Ascending aorta (tissue), 2 donors: ENCODE data around the gene SLC12A8. TPM values are rescaled to one million over a fixed set of nuclear protein-coding genes. Genes with fewer than 3 reads are reported as not detected.

Source experiments
- DNase-seq, 2 donors: peaks; one replicate each; pipeline ENCODE4 v3.0.0-alpha.2; 2019; ENCODE audit warnings: low spot score in 2 of 2
- H3K27ac ChIP-seq, 2 donors: fragments of 200-600 bp; sonication (generic); one replicate each; pipeline ENCODE4 v1.5.1; 2016 to 2017; ENCODE audit warnings: mild to moderate bottlenecking in 1 of 2
- H3K27me3 ChIP-seq: fragments of 200-600 bp; sonication (generic); one replicate; pipeline ENCODE4 v1.5.1; 2017
- H3K36me3 ChIP-seq, 2 donors: fragments of 200-600 bp; sonication (generic); one replicate each; pipeline ENCODE4 v1.5.1; 2016
- H3K4me1 ChIP-seq, 2 donors: fragments of 200-600 bp; sonication (generic); one replicate each; pipeline ENCODE4 v1.5.1; 2016 to 2017; ENCODE audit warnings: mild to moderate bottlenecking in 1 of 2
- H3K4me3 ChIP-seq, 2 donors: fragments of 200-600 bp; sonication (generic); one replicate each; pipeline ENCODE4 v1.5.1; 2016 to 2017; ENCODE audit warnings: mild to moderate bottlenecking in 1 of 2
- H3K9me3 ChIP-seq, 2 donors: fragments of 200-600 bp; sonication (generic); one replicate each; pipeline ENCODE4 v1.5.1; 2016
- intact Hi-C: fragments of 100-400 bp; cut with DNase I; formaldehyde crosslinking; loops from one replicate; pipeline ENCODE4 v1.15.1; 2023
- total RNA-seq: library from RNA; depleted of rRNA; stranded (reverse); fragments of >200 nt; gene quantifications from one replicate; pipeline ENCODE4 v1.1.0, GENCODE V29; 2016
- TF ChIP-seq, protein P1 (sequence below), 3 experiments: fragments of 200-600 bp in 2 of 3; fragments of 450-650 bp in 1 of 3; sonication (generic) in 2 of 3; IDR thresholded peaks; one replicate each; pipeline ENCODE4 v1.5.1; 2016 to 2019; ENCODE audit warnings: antibody characterized with exemption in 3 of 3, mild to moderate bottlenecking in 1 of 3, moderate library complexity in 1 of 3

SLC12A8 gene
- total RNA-seq, 1 donor from 2014 or later = not detected

DNA sequence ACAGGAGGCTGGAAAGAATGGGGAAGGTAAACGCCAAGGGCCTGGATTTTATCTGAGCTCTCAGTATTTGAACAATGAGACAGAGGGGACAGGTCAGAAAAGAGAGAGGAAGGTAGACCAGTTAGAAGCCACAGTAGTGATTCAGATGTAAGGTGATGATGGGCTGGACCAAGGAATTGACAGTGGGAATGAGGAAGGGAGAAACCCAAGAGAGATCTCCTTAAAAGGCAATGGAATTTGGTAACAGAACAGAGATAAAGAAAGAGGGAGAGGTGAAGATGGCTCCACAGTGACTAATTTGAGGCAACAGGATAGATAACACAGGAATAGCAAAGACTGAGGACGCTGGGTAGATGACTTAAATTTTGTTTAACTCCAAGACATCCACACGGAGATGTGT, 145.3 kb downstream of the SLC12A8 start:
- no peaks in the 10 kb centered on the region for H3K27me3 ChIP-seq
- no peaks in the 10 kb centered on the region for H3K36me3 ChIP-seq
- intact Hi-C loops = no loop called here
- no peak overlapping the region for H3K4me3 ChIP-seq
- H3K27ac ChIP-seq = no peak overlapping the region
- TF ChIP-seq, protein P1, sequence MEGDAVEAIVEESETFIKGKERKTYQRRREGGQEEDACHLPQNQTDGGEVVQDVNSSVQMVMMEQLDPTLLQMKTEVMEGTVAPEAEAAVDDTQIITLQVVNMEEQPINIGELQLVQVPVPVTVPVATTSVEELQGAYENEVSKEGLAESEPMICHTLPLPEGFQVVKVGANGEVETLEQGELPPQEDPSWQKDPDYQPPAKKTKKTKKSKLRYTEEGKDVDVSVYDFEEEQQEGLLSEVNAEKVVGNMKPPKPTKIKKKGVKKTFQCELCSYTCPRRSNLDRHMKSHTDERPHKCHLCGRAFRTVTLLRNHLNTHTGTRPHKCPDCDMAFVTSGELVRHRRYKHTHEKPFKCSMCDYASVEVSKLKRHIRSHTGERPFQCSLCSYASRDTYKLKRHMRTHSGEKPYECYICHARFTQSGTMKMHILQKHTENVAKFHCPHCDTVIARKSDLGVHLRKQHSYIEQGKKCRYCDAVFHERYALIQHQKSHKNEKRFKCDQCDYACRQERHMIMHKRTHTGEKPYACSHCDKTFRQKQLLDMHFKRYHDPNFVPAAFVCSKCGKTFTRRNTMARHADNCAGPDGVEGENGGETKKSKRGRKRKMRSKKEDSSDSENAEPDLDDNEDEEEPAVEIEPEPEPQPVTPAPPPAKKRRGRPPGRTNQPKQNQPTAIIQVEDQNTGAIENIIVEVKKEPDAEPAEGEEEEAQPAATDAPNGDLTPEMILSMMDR (IDR thresholded peaks at IDR 0.05) = no peak
- H3K9me3 ChIP-seq = no peaks in the 10 kb centered on the region
- DNase-seq = no peak
- peaks cover 10 to 12% of the 10 kb centered on the region in 2 donors for H3K4me1 ChIP-seq

DNA sequence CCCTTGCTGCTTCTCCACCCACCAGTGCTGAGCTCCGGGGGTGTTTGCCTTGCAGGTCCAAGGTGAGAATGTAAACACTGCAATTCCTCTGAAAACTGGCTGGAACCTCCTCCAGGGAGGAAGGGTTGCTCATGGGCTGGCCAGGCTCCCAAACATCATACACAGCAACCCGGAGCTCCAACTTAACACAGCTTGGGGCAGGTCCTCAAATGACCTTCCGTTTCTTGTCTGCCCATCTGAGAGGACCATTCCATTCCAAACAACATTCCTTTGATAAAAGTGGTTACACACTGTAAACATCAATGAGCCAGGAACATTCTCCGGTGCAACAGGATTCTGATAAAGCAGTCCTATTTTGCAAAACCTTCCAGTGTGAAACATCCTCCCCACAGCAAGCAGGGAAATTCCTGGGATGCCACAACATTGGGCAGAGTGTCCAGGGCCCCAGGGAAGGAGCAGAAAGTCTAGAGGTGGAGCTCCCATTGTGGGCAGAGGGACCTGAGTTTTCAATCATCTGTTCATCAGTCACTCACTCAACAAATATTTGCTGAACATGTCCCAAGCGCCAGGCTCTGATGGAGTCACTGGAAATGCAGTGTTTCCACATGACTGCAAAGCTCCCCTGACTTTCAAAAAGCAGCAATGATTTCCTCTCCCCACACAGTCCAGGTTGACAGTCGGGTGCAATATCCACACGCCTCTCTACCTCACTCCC, 149.5 kb downstream of the SLC12A8 start:
- peak in 1 of 2 donors; percentile 83 for DNase-seq
- intact Hi-C loops = loop anchor here (5.0 kb wide), 1 partner anchor 44 kb away; no protein-coding TSS in a partner anchor
- peaks cover 10 to 28% of the 10 kb centered on the region in 2 donors for H3K4me1 ChIP-seq

DNA sequence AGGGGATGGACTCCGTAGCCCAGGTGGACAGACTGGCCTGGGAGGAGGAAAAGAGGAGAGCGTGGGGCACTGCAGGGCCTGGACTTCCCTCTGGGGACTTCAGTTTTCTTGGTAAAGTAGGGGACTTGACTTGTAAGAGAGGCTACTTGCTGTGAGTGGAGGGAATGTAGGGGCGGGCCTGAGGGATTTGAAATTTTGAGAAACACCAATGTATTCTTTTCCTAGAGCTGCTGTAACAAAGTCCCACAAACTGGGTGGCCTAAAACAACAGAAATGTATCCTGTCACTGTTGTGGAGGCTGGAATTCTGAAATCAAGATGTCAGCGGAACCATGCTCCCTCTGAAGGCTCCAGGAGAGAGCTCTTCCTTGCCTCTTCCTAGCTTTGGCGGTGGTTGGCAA, 150.9 kb downstream of the SLC12A8 start:
- Histone ChIP-seq H3K27me3 (no peaks in the 10 kb centered on the region), H3K36me3 (no peaks in the 10 kb centered on the region), H3K9me3 (no peaks in the 10 kb centered on the region), H3K27ac (peak overlapping the region; percentile 45 to 76), H3K4me3 (no peak overlapping the region), H3K4me1 (peaks cover 10 to 41% of the 10 kb centered on the region in 2 donors)
- intact Hi-C loops = loop anchor here (5.0 kb wide), 1 partner anchor 46 kb away; no protein-coding TSS in a partner anchor
- DNase-seq = no peak
- TF ChIP-seq, protein P1 (IDR thresholded peaks at IDR 0.05) = no peak

More for the DNA sequence above, 149.5 kb downstream of the SLC12A8 start:
- H3K27ac ChIP-seq = peak overlapping the region; percentile 54 to 76
- TF ChIP-seq, protein P1 (IDR thresholded peaks at IDR 0.05) = no peak
- H3K4me3 ChIP-seq = no peak overlapping the region
- H3K27me3 ChIP-seq = no peaks in the 10 kb centered on the region
- H3K9me3 ChIP-seq = no peaks in the 10 kb centered on the region
- H3K36me3 ChIP-seq = no peaks in the 10 kb centered on the region

DNA sequence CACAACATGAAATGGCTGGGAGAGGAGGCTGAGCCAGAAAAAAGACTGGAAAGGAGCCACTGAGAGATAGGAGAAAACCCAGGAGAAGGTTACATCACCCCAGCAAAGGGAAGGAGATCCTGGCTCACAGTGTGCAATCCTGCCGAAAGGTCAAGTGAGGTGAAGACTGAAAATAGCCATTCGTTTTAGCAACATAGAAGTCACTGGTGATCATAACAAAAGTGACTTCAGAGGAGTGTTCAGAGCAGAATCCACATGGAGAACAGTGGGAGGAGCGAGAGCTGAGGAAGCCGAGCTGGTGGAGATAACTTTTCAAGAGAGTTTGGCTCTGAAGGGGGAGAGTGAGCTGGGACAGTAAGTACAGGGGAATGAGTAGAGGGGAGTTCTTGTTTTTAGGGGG, 151.4 kb downstream of the SLC12A8 start:
- peak in 1 of 2 donors; percentile 84 for DNase-seq
- Histone ChIP-seq H3K27ac (peak overlapping the region; percentile 45 to 76), H3K4me1 (peaks cover 13 to 46% of the 10 kb centered on the region in 2 donors), H3K27me3 (no peaks in the 10 kb centered on the region), H3K4me3 (no peak overlapping the region), H3K36me3 (no peaks in the 10 kb centered on the region), H3K9me3 (no peaks in the 10 kb centered on the region)
- intact Hi-C loops = loop anchor here (5.0 kb wide), 1 partner anchor 46 kb away; no protein-coding TSS in a partner anchor
- TF ChIP-seq, protein P1 (IDR thresholded peaks at IDR 0.05) = no peak

DNA sequence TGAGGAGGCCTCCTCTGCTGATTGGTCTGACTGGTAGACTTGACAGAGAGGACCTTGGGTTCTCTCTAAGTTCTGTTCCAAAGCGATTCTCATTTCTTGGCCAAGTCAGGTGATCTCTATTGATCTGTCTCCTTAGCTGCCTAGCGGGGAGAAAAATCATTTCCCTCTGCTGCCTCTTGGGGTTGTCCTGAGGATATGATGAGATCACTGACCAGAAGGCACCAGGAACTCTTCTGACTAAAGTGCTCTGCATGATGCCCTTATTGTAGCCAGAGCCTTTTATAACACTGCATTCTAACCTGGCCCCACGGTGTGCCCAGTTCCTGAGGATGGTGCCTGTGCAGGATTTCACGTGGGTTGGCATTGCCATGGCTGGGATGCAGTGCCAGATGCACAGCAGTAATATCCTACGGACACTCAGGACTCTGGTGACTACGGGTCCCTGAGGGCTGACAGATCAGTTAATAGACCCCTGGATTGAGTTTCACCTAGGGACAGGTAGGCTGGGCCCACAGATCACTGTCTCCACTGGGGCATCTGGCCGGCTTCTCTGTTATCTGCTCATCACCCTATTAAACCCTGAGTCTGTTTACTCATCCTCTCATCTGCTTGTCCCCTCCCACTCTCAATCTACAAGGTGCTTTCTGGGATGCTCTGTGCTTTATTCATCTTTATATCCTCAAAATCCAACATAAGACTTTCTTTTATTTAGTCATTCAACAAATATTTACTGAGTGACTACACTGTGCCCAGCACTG, 152.9 kb downstream of the SLC12A8 start:
- Histone ChIP-seq H3K27me3 (no peaks in the 10 kb centered on the region), H3K27ac (no peak overlapping the region), H3K36me3 (no peaks in the 10 kb centered on the region), H3K9me3 (no peaks in the 10 kb centered on the region), H3K4me3 (no peak overlapping the region), H3K4me1 (peaks cover 13 to 46% of the 10 kb centered on the region in 2 donors)
- intact Hi-C loops = loop anchor here (5.0 to 10.0 kb wide), 3 partner anchors 48 to 1675 kb away; no protein-coding TSS in a partner anchor
- no peak for DNase-seq
- TF ChIP-seq, protein P1 (IDR thresholded peaks at IDR 0.05) = no peak
